Measurements from ENCODE around the gene MAP2K5. TPM values are rescaled to one million over a fixed set of nuclear protein-coding genes. Genes with fewer than 3 reads are reported as not detected.

MAP2K5 gene
- total and polyA plus RNA-seq, 2 experiments from 2014 or later: 12.4 to 13.7 TPM

GRCh38 chr15:67823314-67824196, 281.1 kb downstream of the MAP2K5 start:
- peaks cover 26% of the 10 kb centered on the region for H3K4me1 ChIP-seq (ENCODE audit: insufficient read depth)
- H3K4me3 ChIP-seq: no peak overlapping the region
- H3K36me3 ChIP-seq (replicated peaks; ENCODE audit: insufficient read depth, low read depth): no peaks in the 10 kb centered on the region
- H3K79me2 ChIP-seq: no peaks in the 10 kb centered on the region
- 8% methylated on average over 36 of the region's 94 CpGs for WGBS (ENCODE audit: low lambda C conversion rate, missing lambda C conversion rate)
- H3K9me3 ChIP-seq (ENCODE audit: low read depth): no peaks in the 10 kb centered on the region
- H4K20me1 ChIP-seq (ENCODE audit: insufficient read depth, poor library complexity, severe bottlenecking): no peaks in the 10 kb centered on the region
- no peak for DNase-seq (ENCODE audit: low spot score)
- peak overlapping the region; percentile 68 for H3K4me2 ChIP-seq
- peaks cover 93% of the 10 kb centered on the region for H3K27me3 ChIP-seq
- H2AFZ ChIP-seq: no peak overlapping the region
- H3K9me2 ChIP-seq (replicated peaks; ENCODE audit: insufficient read depth): no peaks in the 10 kb centered on the region
- TF ChIP-seq EZH2phosphoT487 (IDR thresholded peaks at IDR 0.05; ENCODE audit: low read depth, severe bottlenecking, unreplicated experiment): peak; percentile 59
- TF ChIP-seq, protein P1, sequence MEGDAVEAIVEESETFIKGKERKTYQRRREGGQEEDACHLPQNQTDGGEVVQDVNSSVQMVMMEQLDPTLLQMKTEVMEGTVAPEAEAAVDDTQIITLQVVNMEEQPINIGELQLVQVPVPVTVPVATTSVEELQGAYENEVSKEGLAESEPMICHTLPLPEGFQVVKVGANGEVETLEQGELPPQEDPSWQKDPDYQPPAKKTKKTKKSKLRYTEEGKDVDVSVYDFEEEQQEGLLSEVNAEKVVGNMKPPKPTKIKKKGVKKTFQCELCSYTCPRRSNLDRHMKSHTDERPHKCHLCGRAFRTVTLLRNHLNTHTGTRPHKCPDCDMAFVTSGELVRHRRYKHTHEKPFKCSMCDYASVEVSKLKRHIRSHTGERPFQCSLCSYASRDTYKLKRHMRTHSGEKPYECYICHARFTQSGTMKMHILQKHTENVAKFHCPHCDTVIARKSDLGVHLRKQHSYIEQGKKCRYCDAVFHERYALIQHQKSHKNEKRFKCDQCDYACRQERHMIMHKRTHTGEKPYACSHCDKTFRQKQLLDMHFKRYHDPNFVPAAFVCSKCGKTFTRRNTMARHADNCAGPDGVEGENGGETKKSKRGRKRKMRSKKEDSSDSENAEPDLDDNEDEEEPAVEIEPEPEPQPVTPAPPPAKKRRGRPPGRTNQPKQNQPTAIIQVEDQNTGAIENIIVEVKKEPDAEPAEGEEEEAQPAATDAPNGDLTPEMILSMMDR (IDR thresholded peaks at IDR 0.05; ENCODE audit: poor library complexity): no peak
- TF ChIP-seq EZH2 (IDR thresholded peaks at IDR 0.05; ENCODE audit: borderline replicate concordance): peak; percentile 91
- H3K27ac ChIP-seq: no peak overlapping the region

DNA sequence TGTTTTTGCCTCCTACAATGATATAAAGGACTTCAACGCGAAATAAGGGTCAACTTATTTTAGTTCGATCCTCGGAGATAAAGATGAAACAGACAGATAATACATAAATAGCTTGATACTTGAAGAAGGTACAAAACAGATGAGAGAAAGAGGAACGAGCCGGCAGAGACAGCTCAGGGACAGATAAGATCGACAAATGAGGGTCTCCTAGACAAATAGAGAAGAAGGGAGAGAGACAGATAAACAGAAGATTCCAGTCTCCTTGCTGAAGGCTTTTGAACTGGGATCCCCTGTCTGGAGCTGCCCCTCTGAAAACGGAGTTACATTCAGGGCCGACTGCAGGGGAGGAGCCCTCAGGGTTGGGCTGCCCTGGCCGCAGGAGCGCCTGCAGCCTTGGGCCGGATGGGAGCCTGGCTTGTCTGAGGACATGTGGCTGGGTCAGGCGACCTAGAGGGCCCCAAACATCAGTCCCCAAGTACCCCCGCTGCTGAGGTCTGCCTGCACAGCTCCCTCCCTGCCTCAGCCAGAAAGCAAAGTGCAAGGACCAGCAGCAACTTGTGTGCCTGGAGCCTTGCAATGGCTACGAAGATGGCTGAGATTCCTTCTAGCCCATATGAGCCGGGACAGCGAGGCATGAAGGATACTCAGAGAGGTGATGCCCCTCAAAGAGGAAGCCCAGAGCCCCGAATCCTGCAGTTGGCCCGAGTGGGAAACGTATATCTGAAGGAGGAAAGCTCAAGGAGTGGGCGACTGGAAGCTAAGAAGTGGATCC, 281.9 kb downstream of the MAP2K5 start:
- TF ChIP-seq EZH2 (IDR thresholded peaks at IDR 0.05; ENCODE audit: borderline replicate concordance) (peak; percentile 28), EZH2phosphoT487 (IDR thresholded peaks at IDR 0.05; ENCODE audit: low read depth, severe bottlenecking, unreplicated experiment) (peak; percentile 23)
- TF ChIP-seq, protein P1 (IDR thresholded peaks at IDR 0.05; ENCODE audit: poor library complexity): no peak
- Histone ChIP-seq H3K4me2 (peak overlapping the region; percentile 83), H3K27me3 (peaks cover 95% of the 10 kb centered on the region), H3K9me3 (ENCODE audit: low read depth) (no peaks in the 10 kb centered on the region), H3K79me2 (no peaks in the 10 kb centered on the region), H2AFZ (no peak overlapping the region), H3K4me3 (no peak overlapping the region), H4K20me1 (ENCODE audit: insufficient read depth, poor library complexity, severe bottlenecking) (no peaks in the 10 kb centered on the region), H3K36me3 (replicated peaks; ENCODE audit: insufficient read depth, low read depth) (no peaks in the 10 kb centered on the region), H3K4me1 (ENCODE audit: insufficient read depth) (peaks cover 35% of the 10 kb centered on the region), H3K27ac (no peak overlapping the region), H3K9me2 (replicated peaks; ENCODE audit: insufficient read depth) (no peaks in the 10 kb centered on the region)
- 19% methylated on average over 21 of the region's 21 CpGs for WGBS (ENCODE audit: low lambda C conversion rate, missing lambda C conversion rate)
- DNase-seq (ENCODE audit: low spot score): no peak

DNA sequence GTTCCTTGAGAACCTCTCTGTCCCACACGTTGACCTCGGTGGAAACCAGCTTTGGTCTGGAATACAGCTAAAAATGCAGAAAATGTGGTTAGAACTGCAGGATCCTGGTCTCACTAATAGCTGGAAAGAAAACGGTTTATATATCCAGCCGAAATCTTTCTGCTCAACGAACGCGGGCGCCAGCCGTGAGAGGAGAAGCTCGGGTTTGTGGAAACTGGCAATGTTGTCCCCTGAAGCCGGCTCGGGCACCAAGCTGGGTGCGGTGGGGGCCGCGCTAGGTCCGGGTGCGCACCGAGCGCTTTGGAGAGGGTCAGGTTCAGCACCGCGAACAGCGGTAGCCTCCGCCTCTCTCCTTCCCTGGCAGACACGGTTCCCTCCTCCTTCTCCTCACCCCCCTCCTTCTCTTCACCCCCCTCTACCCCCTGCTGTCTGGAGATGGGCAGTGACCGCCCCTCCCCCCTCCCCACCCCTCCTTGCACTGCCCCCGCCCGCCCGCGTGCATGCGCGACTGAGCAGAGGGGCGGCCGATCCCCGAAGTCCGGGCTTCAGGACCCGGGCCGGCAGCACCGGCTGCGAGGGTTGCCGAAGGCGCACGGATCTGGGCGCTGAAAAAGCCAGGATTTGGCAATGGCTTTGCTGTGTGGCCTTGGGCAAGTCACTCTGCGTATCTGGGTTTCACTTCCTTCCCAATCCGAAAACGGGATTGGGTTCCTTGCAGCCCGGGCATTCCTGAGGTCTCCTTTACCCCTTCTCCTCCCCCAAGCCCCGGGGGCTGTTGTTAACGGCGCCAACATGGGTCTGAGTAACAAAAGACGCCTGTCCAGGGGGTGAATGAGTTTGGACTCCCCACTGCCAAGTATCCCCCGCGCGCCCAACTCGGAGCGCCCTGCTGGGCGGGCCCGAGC, 282.7 kb downstream of the MAP2K5 start, which contains the start of gene SKOR1:
TSS of gene SKOR1 (plus strand) at position 534 of the 905 bp plus-strand sequence. CDS start at position 628, 94 bp downstream.
- TF ChIP-seq EZH2 (IDR thresholded peaks at IDR 0.05; ENCODE audit: borderline replicate concordance) (no peak), EZH2phosphoT487 (IDR thresholded peaks at IDR 0.05; ENCODE audit: low read depth, severe bottlenecking, unreplicated experiment) (peak; percentile 37)
- TF ChIP-seq, protein P1 (IDR thresholded peaks at IDR 0.05; ENCODE audit: poor library complexity): no peak
- Histone ChIP-seq H3K36me3 (replicated peaks; ENCODE audit: insufficient read depth, low read depth) (no peaks in the 10 kb centered on the region), H3K4me3 (no peak within 1 kb of the TSS), H3K27ac (no peak within 1 kb of the TSS), H3K4me2 (peak within 1 kb of the TSS; percentile 83), H3K4me1 (ENCODE audit: insufficient read depth) (peaks cover 39% of the 10 kb centered on the region), H3K27me3 (peaks cover 95% of the 10 kb centered on the region), H3K9me2 (replicated peaks; ENCODE audit: insufficient read depth) (no peaks in the 10 kb centered on the region), H4K20me1 (ENCODE audit: insufficient read depth, poor library complexity, severe bottlenecking) (no peaks in the 10 kb centered on the region), H3K9me3 (ENCODE audit: low read depth) (no peaks in the 10 kb centered on the region), H2AFZ (no peak within 1 kb of the TSS), H3K79me2 (no peaks in the 10 kb centered on the region)
- DNase-seq (ENCODE audit: low spot score): peak; percentile 62
- 3% methylated on average over 41 of the region's 58 CpGs for WGBS (ENCODE audit: low lambda C conversion rate, missing lambda C conversion rate)
